GM23338 (cell line): ENCODE data around the gene FCHSD2. TPM values are rescaled to one million over a fixed set of nuclear protein-coding genes. Genes with fewer than 3 reads are reported as not detected.

Experiments used
- ATAC-seq: fragments of 200-7000 bp; cut with Tn5 transposase; 3 replicates; pipeline ENCODE4 v1.9.1; 2020
- DNase-seq: peaks from one replicate; pipeline ENCODE4 v3.0.0-alpha.2; 2015; ENCODE audit warnings: low spot score
- H2AFZ ChIP-seq: fragments of 200-600 bp; sonication (generic); 2 replicates; pipeline ENCODE4 v1.8.0; 2016; ENCODE audit warnings: antibody characterized with exemption, mild to moderate bottlenecking, moderate library complexity
- H3F3A ChIP-seq: fragments of 200-600 bp; sonication (generic); replicated peaks from 2 replicates; pipeline ENCODE4 v1.8.0; 2017; ENCODE audit warnings: antibody characterized with exemption, mixed run types, low read depth
- H3K27ac ChIP-seq: fragments of 200-600 bp; sonication (generic); 2 replicates; pipeline ENCODE4 v1.6.1; 2016; ENCODE audit warnings: low read depth
- H3K27me3 ChIP-seq: fragments of 200-600 bp; sonication (generic); 2 replicates; pipeline ENCODE4 v1.8.0; 2016; ENCODE audit warnings: mild to moderate bottlenecking, mixed run types, moderate library complexity; ENCODE audit not compliant: insufficient read depth
- H3K36me3 ChIP-seq: fragments of 200-600 bp; sonication (generic); 2 replicates; pipeline ENCODE4 v1.8.0; 2016; ENCODE audit warnings: mild to moderate bottlenecking; ENCODE audit not compliant: insufficient read depth
- H3K4me1 ChIP-seq: fragments of 200-600 bp; sonication (generic); 2 replicates; pipeline ENCODE4 v1.8.0; 2016; ENCODE audit warnings: mild to moderate bottlenecking, moderate library complexity; ENCODE audit not compliant: insufficient read depth
- H3K4me2 ChIP-seq: fragments of 200-600 bp; sonication (generic); 2 replicates; pipeline ENCODE4 v1.7.1; 2017; ENCODE audit warnings: mixed run types
- H3K4me3 ChIP-seq: fragments of 200-600 bp; sonication (generic); 2 replicates; pipeline ENCODE4 v1.6.1; 2016; ENCODE audit warnings: mixed run types
- H3K79me2 ChIP-seq: fragments of 200-600 bp; sonication (generic); replicated peaks from 2 replicates; pipeline ENCODE4 v1.8.0; 2017; ENCODE audit warnings: mild to moderate bottlenecking; ENCODE audit not compliant: insufficient read depth
- H3K9me2 ChIP-seq: fragments of 200-600 bp; sonication (generic); 2 replicates; pipeline ENCODE4 v1.8.0; 2017; ENCODE audit not compliant: insufficient read depth
- H4K20me1 ChIP-seq: fragments of 200-600 bp; sonication (generic); replicated peaks from 2 replicates; pipeline ENCODE4 v1.8.0; 2017; ENCODE audit warnings: mild to moderate bottlenecking; ENCODE audit not compliant: insufficient read depth
- H3K27ac Mint-ChIP-seq: 2 replicates; pipeline ENCODE4 v1.8.0; 2020; ENCODE audit warnings: inconsistent platforms, mild to moderate bottlenecking, moderate library complexity, mixed read lengths
- H3K27me3 Mint-ChIP-seq: 3 replicates; pipeline ENCODE4 v1.8.0; 2022; ENCODE audit warnings: low read depth, mild to moderate bottlenecking, moderate library complexity, mixed read lengths, inconsistent platforms; ENCODE audit not compliant: insufficient read depth, poor library complexity
- H3K36me3 Mint-ChIP-seq: 3 replicates; pipeline ENCODE4 v1.8.0; 2021; ENCODE audit warnings: low read depth, mild to moderate bottlenecking, inconsistent platforms, moderate library complexity, mixed read lengths
- H3K4me1 Mint-ChIP-seq: 3 replicates; pipeline ENCODE4 v1.8.0; 2020; ENCODE audit warnings: mild to moderate bottlenecking, inconsistent platforms, mixed read lengths
- H3K4me3 Mint-ChIP-seq: 3 replicates; pipeline ENCODE4 v1.8.0; 2021; ENCODE audit warnings: moderate library complexity, mild to moderate bottlenecking, inconsistent platforms, mixed read lengths
- H3K9me3 Mint-ChIP-seq: 3 replicates; pipeline ENCODE4 v1.8.0; 2020; ENCODE audit warnings: moderate library complexity, mild to moderate bottlenecking, inconsistent platforms, mixed read lengths
- CREB1 ChIP-seq: fragments of 250-450 bp; sonication (Bioruptor Pico); IDR thresholded peaks from 2 replicates; pipeline ENCODE4 v1.5.0; 2020; ENCODE audit warnings: low read depth, mild to moderate bottlenecking, moderate library complexity
- CTCF ChIP-seq, 2 experiments: fragments of 200-600 bp in 1 of 2; sonication (generic) in 1 of 2; conservative IDR thresholded peaks; 2 replicates each; pipeline versions ENCODE4 v1.5.1 to v1.6.1; 2016 to 2017; ENCODE audit warnings: antibody characterized with exemption in 2 of 2, low read depth in 2 of 2, mild to moderate bottlenecking in 2 of 2, moderate library complexity in 1 of 2
- ETS1 ChIP-seq: IDR thresholded peaks from 2 replicates; pipeline ENCODE4 v1.6.1; 2016; ENCODE audit warnings: antibody characterized with exemption
- EZH2 ChIP-seq: fragments of 200-600 bp; sonication (generic); IDR thresholded peaks from one replicate; pipeline ENCODE4 v1.8.0; 2017; ENCODE audit warnings: antibody characterized with exemption, mild to moderate bottlenecking, low read depth; ENCODE audit not compliant: unreplicated experiment
- JUNB ChIP-seq: IDR thresholded peaks from one replicate; pipeline ENCODE4 v1.6.1; 2016; ENCODE audit warnings: antibody characterized with exemption; ENCODE audit not compliant: unreplicated experiment
- NANOG ChIP-seq: IDR thresholded peaks from 2 replicates; pipeline ENCODE4 v1.6.1; 2016; ENCODE audit warnings: antibody characterized with exemption, borderline replicate concordance
- POLR2AphosphoS5 ChIP-seq: IDR thresholded peaks from 2 replicates; pipeline ENCODE4 v1.6.1; 2016; ENCODE audit warnings: antibody characterized with exemption, low read depth
- REST ChIP-seq: IDR thresholded peaks from one replicate; pipeline ENCODE4 v1.6.1; 2018; ENCODE audit warnings: antibody characterized with exemption; ENCODE audit not compliant: unreplicated experiment
- ZNF114 ChIP-seq: fragments of 250-450 bp; sonication (Bioruptor Pico); IDR thresholded peaks from 2 replicates; pipeline ENCODE4 v1.5.0; 2020; ENCODE audit warnings: mild to moderate bottlenecking, moderate library complexity
- ZNF331 ChIP-seq: fragments of 250-450 bp; sonication (Bioruptor Pico); IDR thresholded peaks from 2 replicates; pipeline ENCODE4 v1.5.0; 2020; ENCODE audit warnings: low read depth, mild to moderate bottlenecking, moderate library complexity
- ZNF462 ChIP-seq: fragments of 250-450 bp; sonication (Bioruptor Pico); IDR thresholded peaks from 2 replicates; pipeline ENCODE4 v1.5.0; 2020; ENCODE audit warnings: mild to moderate bottlenecking, moderate library complexity
- polyA plus RNA-seq: library from polyadenylated mRNA; unstranded; fragments of >200 nt; fragmentation: Nextera tagmentation; extraction: Ambion mirVana; gene quantifications from 2 replicates; pipeline ENCODE4 v1.2.1, GENCODE V29; 2016
- total RNA-seq: library from RNA; depleted of rRNA; stranded (reverse); fragments of >200 nt; shearing (Covaris generic); gene quantifications from 2 replicates; pipeline ENCODE4 v1.2.3, GENCODE V29; 2014

The FCHSD2 gene
- total and polyA plus RNA-seq, 2 experiments from 2014 or later = 3.6 to 5.2 TPM

GRCh38 chr11:73188301-73188700 lies 46.2 kb upstream of the FCHSD2 start:
- ATAC-seq (no peak), DNase-seq (no peak)
- Mint-ChIP-seq H3K9me3 (no peaks in the 10 kb centered on the region), H3K4me1 (peaks cover 11% of the 10 kb centered on the region; the same call in 2 of the 3 replicates), H3K27me3 (peaks cover 14% of the 10 kb centered on the region), H3K4me3 (no peak overlapping the region), H3K36me3 (no peaks in the 10 kb centered on the region), H3K27ac (no peak overlapping the region)
- no peaks in the 10 kb centered on the region for H3K9me2 ChIP-seq
- H3K27me3 ChIP-seq = no peaks in the 10 kb centered on the region
- no peaks in the 10 kb centered on the region for H3K4me1 ChIP-seq
- H2AFZ ChIP-seq = no peak overlapping the region
- no peaks in the 10 kb centered on the region for H3K79me2 ChIP-seq
- no peak overlapping the region for H3K27ac ChIP-seq
- no peak overlapping the region for H3K4me3 ChIP-seq
- no peaks in the 10 kb centered on the region for H3F3A ChIP-seq
- no peak overlapping the region for H3K4me2 ChIP-seq
- TF ChIP-seq ZNF331 (CRISPR knock-in tag) = no peak
- no peak for TF ChIP-seq ZNF114 (CRISPR knock-in tag)
- no peak for TF ChIP-seq CTCF (conservative IDR thresholded peaks at IDR 0.05; ENCODE audit: low read depth in 2 of 2)
- TF ChIP-seq CREB1 (CRISPR knock-in tag) = no peak
- TF ChIP-seq ETS1 = no peak
- TF ChIP-seq POLR2AphosphoS5 = no peak
- no peak for TF ChIP-seq EZH2
- TF ChIP-seq ZNF462 (CRISPR knock-in tag) = no peak
- no peak for TF ChIP-seq JUNB
- no peak for TF ChIP-seq NANOG
- TF ChIP-seq REST = no peak
- H3K36me3 ChIP-seq = no peaks in the 10 kb centered on the region
- H4K20me1 ChIP-seq = no peaks in the 10 kb centered on the region
